PC-9 (cell line): ENCODE measurements around the gene GAL3ST3.

ENCODE experiments used
- EZH2 ChIP-seq: fragments of 200-600 bp; sonication (generic); IDR thresholded peaks from 2 replicates; pipeline ENCODE4 v1.8.0; 2017; ENCODE audit warnings: antibody characterized with exemption, low read depth
- TF ChIP-seq, protein P1 (sequence below): fragments of 200-600 bp; sonication (generic); conservative IDR thresholded peaks from 2 replicates; pipeline ENCODE4 v1.6.1; 2017; ENCODE audit warnings: mixed run types, antibody characterized with exemption, mild to moderate bottlenecking, moderate library complexity

DNA sequence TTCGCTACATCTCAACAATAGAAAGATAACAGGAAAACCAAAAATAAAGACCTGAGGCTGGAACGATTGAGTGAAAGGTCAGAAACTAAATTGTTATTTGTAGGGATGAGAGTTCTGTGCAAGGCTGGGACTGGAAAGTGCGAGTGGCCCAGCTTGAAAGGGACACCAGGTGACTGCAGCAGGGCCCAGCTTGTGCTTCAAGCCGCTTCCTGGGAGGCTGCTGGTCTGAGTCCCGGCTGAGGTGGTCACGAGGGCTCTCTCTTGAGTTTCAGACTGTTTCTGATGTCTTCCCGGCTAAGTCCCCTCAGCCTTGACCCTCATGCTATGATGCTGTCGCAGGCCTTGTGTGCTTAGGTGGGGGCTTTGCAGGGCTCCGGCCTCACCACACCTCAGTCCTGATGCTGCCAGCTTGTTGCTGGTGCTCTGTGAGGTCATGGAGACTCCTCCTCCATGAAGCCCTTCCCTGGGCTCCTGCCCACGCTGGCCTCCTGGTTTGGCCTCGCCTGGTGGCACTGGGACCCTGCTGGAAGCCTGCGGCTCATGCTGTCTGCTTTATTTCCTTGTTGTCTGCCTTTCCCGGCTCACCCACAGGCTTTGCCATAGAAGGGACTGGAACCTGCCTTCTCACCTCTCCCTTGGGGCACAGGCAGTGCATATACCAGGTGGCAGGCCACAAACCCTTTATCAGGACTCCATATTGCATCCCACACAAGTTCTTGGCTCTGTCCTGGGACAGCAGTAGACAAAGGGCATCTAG, 42.6 kb downstream of the GAL3ST3 start:
- TF ChIP-seq, protein P1, sequence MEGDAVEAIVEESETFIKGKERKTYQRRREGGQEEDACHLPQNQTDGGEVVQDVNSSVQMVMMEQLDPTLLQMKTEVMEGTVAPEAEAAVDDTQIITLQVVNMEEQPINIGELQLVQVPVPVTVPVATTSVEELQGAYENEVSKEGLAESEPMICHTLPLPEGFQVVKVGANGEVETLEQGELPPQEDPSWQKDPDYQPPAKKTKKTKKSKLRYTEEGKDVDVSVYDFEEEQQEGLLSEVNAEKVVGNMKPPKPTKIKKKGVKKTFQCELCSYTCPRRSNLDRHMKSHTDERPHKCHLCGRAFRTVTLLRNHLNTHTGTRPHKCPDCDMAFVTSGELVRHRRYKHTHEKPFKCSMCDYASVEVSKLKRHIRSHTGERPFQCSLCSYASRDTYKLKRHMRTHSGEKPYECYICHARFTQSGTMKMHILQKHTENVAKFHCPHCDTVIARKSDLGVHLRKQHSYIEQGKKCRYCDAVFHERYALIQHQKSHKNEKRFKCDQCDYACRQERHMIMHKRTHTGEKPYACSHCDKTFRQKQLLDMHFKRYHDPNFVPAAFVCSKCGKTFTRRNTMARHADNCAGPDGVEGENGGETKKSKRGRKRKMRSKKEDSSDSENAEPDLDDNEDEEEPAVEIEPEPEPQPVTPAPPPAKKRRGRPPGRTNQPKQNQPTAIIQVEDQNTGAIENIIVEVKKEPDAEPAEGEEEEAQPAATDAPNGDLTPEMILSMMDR, result no peak
- no peak for TF ChIP-seq EZH2
